Hepatocyte (in vitro differentiated cells): ENCODE results near the gene KCNQ1. TPM values are rescaled to one million over a fixed set of nuclear protein-coding genes. Genes with fewer than 3 reads are reported as not detected.
A peak's percentile ranks its signal among the peaks of the same experiment; 100 is the strongest.

ENCODE experiments used
- DNase-seq: peaks from one replicate; pipeline ENCODE4 v3.0.0-alpha.2; 2016; ENCODE audit warnings: low spot score
- H2AFZ ChIP-seq: fragments of 200-600 bp; sonication (generic); 2 replicates; pipeline ENCODE4 v1.6.0; 2016; ENCODE audit warnings: antibody characterized with exemption, mild to moderate bottlenecking
- H3K27ac ChIP-seq: fragments of 200-600 bp; sonication (generic); 2 replicates; pipeline ENCODE4 v1.5.1; 2016; ENCODE audit warnings: mild to moderate bottlenecking
- H3K27me3 ChIP-seq: fragments of 200-600 bp; sonication (generic); 2 replicates; pipeline ENCODE4 v1.6.1; 2016
- H3K36me3 ChIP-seq: fragments of 200-600 bp; sonication (generic); replicated peaks from 2 replicates; pipeline ENCODE4 v1.5.1; 2016; ENCODE audit warnings: low read depth; ENCODE audit not compliant: insufficient read depth
- H3K4me1 ChIP-seq: fragments of 200-600 bp; sonication (generic); 2 replicates; pipeline ENCODE4 v1.5.1; 2016; ENCODE audit warnings: mild to moderate bottlenecking, moderate library complexity; ENCODE audit not compliant: insufficient read depth
- H3K4me2 ChIP-seq: fragments of 200-600 bp; sonication (generic); 2 replicates; pipeline ENCODE4 v1.6.0; 2016
- H3K4me3 ChIP-seq: fragments of 200-600 bp; sonication (generic); 2 replicates; pipeline ENCODE4 v1.5.1; 2016; ENCODE audit warnings: mild to moderate bottlenecking
- H3K79me2 ChIP-seq: fragments of 200-600 bp; sonication (generic); 2 replicates; pipeline ENCODE4 v1.6.0; 2017; ENCODE audit warnings: mild to moderate bottlenecking
- H3K9me2 ChIP-seq: fragments of 200-600 bp; sonication (generic); replicated peaks from 2 replicates; pipeline ENCODE4 v1.6.0; 2017; ENCODE audit warnings: mild to moderate bottlenecking; ENCODE audit not compliant: insufficient read depth
- H3K9me3 ChIP-seq: fragments of 200-600 bp; sonication (generic); 2 replicates; pipeline ENCODE4 v1.5.1; 2016; ENCODE audit warnings: low read depth, mild to moderate bottlenecking
- H4K20me1 ChIP-seq: fragments of 200-600 bp; sonication (generic); 2 replicates; pipeline ENCODE4 v1.6.0; 2016; ENCODE audit warnings: mild to moderate bottlenecking; ENCODE audit not compliant: insufficient read depth, poor library complexity, severe bottlenecking
- CTCF ChIP-seq: fragments of 200-600 bp; sonication (generic); IDR thresholded peaks from 2 replicates; pipeline ENCODE4 v1.5.1; 2016; ENCODE audit warnings: antibody characterized with exemption, mild to moderate bottlenecking; ENCODE audit not compliant: poor library complexity
- EZH2 ChIP-seq: fragments of 200-600 bp; sonication (generic); IDR thresholded peaks from 2 replicates; pipeline ENCODE4 v1.6.1; 2016; ENCODE audit warnings: antibody characterized with exemption, mild to moderate bottlenecking, borderline replicate concordance
- EZH2phosphoT487 ChIP-seq: fragments of 200-600 bp; sonication (generic); IDR thresholded peaks from one replicate; pipeline ENCODE4 v1.6.1; 2018; ENCODE audit warnings: antibody characterized with exemption, mild to moderate bottlenecking, low read depth, moderate library complexity; ENCODE audit not compliant: unreplicated experiment, severe bottlenecking
- WGBS: methylation state at CpG from one replicate; pipeline ENCODE4 v1.1.6; 2016; ENCODE audit warnings: low lambda C conversion rate; ENCODE audit errors: missing lambda C conversion rate; 5-methylcytosine and 5-hydroxymethylcytosine counted together
- polyA plus RNA-seq: library from polyadenylated mRNA; unstranded; fragments of >200 nt; fragmentation: Nextera tagmentation; extraction: Ambion mirVana; gene quantifications from 2 replicates; pipeline ENCODE4 v1.2.1, GENCODE V29; 2016
- total RNA-seq: library from RNA; depleted of rRNA; stranded (reverse); fragments of >200 nt; gene quantifications from 2 replicates; pipeline ENCODE4 v1.2.3, GENCODE V29; 2014

The KCNQ1 gene
- total and polyA plus RNA-seq, 2 experiments from 2014 or later = 1.8 to 6.4 TPM

- Histone ChIP-seq H3K9me3 (no peaks in the 10 kb centered on the region), H3K4me3 (no peak overlapping the region), H3K9me2 (no peaks in the 10 kb centered on the region), H3K27me3 (no peaks in the 10 kb centered on the region), H4K20me1 (no peaks in the 10 kb centered on the region), H2AFZ (peak overlapping the region; percentile 90), H3K27ac (peak overlapping the region; percentile 71), H3K79me2 (no peaks in the 10 kb centered on the region), H3K4me1 (peaks cover 22% of the 10 kb centered on the region), H3K4me2 (peak overlapping the region; percentile 87), H3K36me3 (no peaks in the 10 kb centered on the region)
- DNase-seq = peak; percentile 46
- 77% methylated on average over 3 of the region's 4 CpGs for WGBS
- TF ChIP-seq EZH2 = no peak
- no peak for TF ChIP-seq EZH2phosphoT487
- no peak for TF ChIP-seq CTCF
Measured at GRCh38 chr11:2892967-2893528, 448.2 kb downstream of the KCNQ1 start.

- H3K27ac ChIP-seq = no peak overlapping the region
- no peaks in the 10 kb centered on the region for H3K27me3 ChIP-seq
- 84% methylated on average over 4 of the region's 4 CpGs for WGBS
- no peak overlapping the region for H3K4me2 ChIP-seq
- no peaks in the 10 kb centered on the region for H3K9me2 ChIP-seq
- H3K4me3 ChIP-seq = no peak overlapping the region
- no peak overlapping the region for H2AFZ ChIP-seq
- TF ChIP-seq CTCF (no peak), EZH2phosphoT487 (no peak), EZH2 (no peak)
- no peaks in the 10 kb centered on the region for H4K20me1 ChIP-seq
- no peaks in the 10 kb centered on the region for H3K9me3 ChIP-seq
- no peak for DNase-seq
- no peaks in the 10 kb centered on the region for H3K36me3 ChIP-seq
- H3K4me1 ChIP-seq = peaks cover 22% of the 10 kb centered on the region
- no peaks in the 10 kb centered on the region for H3K79me2 ChIP-seq
Measured at GRCh38 chr11:2893935-2894334, 449.1 kb downstream of the KCNQ1 start.

- H3K4me3 ChIP-seq = no peak overlapping the region
- WGBS = 91% methylated on average over 9 of the region's 9 CpGs
- no peaks in the 10 kb centered on the region for H3K27me3 ChIP-seq
- DNase-seq = no peak
- no peaks in the 10 kb centered on the region for H3K9me3 ChIP-seq
- H3K36me3 ChIP-seq = no peaks in the 10 kb centered on the region
- no peak overlapping the region for H3K27ac ChIP-seq
- no peak overlapping the region for H2AFZ ChIP-seq
- no peaks in the 10 kb centered on the region for H3K79me2 ChIP-seq
- TF ChIP-seq EZH2phosphoT487 = no peak
- TF ChIP-seq CTCF = no peak
- no peak for TF ChIP-seq EZH2
- H3K4me1 ChIP-seq = peaks cover 17% of the 10 kb centered on the region
- H4K20me1 ChIP-seq = no peaks in the 10 kb centered on the region
- no peak overlapping the region for H3K4me2 ChIP-seq
- H3K9me2 ChIP-seq = no peaks in the 10 kb centered on the region
Measured at GRCh38 chr11:2896047-2896446, 451.2 kb downstream of the KCNQ1 start.

GRCh38 chr11:2897048-2897447 is 452.2 kb downstream of the KCNQ1 start:
- Histone ChIP-seq H3K36me3 (no peaks in the 10 kb centered on the region), H4K20me1 (no peaks in the 10 kb centered on the region), H3K9me3 (no peaks in the 10 kb centered on the region), H3K4me1 (peaks cover 13% of the 10 kb centered on the region), H3K27ac (no peak overlapping the region), H3K4me2 (no peak overlapping the region), H3K9me2 (no peaks in the 10 kb centered on the region), H3K4me3 (no peak overlapping the region), H2AFZ (no peak overlapping the region), H3K79me2 (no peaks in the 10 kb centered on the region), H3K27me3 (no peaks in the 10 kb centered on the region)
- no peak for DNase-seq
- 96% methylated on average over 6 of the region's 6 CpGs for WGBS
- TF ChIP-seq EZH2 = no peak
- no peak for TF ChIP-seq CTCF
- TF ChIP-seq EZH2phosphoT487 = no peak
